ENCODE data around the gene SEPTIN8. TPM values are rescaled to one million over a fixed set of nuclear protein-coding genes. Genes with fewer than 3 reads are reported as not detected.

Gene SEPTIN8
- polyA plus RNA-seq, 4 donors: 75.6 to 90.5 (median 80.4) TPM

GRCh38 chr5:132725745-132726144, 51.3 kb downstream of the SEPTIN8 start:
- no peak for DNase-seq (ENCODE audit: low read depth in 4 of 4, low spot score in 3 of 4)

GRCh38 chr5:132718544-132719312, 58.3 kb downstream of the SEPTIN8 start:
- no peak for DNase-seq (ENCODE audit: low read depth in 4 of 4, low spot score in 3 of 4)

DNA sequence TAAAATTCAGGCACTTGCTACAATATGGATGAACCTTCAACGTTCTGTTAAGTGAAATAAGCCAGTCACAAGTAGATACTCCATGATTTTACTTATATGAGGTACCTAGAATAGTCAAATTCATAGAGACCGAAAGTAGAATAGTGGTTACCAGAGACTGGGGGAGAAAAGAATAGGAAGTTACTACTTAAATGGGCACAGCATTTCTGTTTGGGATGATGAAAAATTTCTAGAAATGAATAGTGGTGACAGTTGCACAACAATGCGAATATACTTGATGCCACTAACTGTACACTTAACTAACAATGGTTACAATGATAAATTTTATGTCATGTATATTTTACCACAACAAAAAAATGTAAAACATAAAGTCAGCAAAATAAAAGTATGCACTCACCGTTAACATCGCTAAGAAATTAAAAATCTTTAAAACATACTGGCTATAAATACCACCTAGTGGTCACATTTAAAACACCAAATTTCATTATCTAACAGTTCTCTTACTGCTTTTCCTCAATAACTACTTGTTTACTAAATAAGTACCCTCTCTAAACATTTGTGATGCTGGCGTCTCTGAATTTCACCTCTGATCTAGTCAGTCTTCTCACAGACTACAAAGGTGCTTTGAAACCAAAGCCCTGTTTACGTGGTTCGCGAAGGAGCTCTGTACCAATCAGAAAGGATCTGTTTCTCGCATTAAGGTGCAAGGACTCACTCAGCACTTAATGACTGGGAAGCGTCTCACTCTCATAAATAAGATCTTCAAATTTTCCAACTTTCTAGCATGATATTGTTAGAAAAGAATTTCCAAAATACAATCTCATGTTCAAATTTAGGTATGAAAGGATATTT, 62.4 kb downstream of the SEPTIN8 start:
- no peak for DNase-seq (ENCODE audit: low read depth in 4 of 4, low spot score in 3 of 4)

DNA sequence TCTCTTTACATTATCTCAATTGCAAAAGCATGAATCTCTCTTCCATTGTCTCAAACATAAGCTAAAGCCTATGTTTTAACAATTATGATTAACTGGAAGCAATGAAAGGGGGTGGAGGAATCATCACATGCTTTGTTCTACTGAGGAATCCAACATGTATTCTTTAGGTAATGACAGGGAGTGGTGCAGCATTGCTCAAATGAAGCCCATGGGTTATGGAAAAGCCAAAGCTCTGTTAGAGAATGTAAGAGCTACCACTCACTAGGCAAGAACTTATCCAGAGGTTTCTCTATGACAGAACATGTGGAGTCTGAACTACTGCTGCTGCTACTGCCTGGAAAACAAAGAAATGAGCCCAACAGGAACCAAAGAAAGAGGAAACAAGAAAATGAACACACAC, 68.4 kb downstream of the SEPTIN8 start:
- no peak for DNase-seq (ENCODE audit: low read depth in 4 of 4, low spot score in 3 of 4)

DNA sequence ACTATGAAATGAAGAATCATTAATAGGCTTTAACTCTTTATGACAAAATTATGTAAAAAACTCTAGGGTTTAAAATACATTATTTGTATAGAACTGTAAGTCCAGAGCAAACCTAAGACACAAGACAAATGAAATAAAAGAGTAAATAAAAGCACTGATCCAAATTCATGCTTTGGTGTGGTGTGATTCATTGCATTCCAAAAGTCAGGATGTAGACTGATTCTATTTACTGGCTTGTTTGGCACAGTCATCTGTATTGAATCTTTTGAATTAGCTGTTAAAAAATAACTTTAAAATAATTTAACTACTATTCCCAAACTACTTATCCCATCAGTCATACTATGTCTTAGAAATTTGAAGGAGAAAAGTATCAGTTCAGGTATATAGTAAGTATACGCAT, 72.2 kb downstream of the SEPTIN8 start:
- DNase-seq (ENCODE audit: low read depth in 4 of 4, low spot score in 3 of 4): no peak

Other genes with a start within 250 kb of the SEPTIN8 start
- gene IL5, start 233.7 kb downstream of the SEPTIN8 start, polyA plus RNA-seq (ENCODE audit: insufficient read length in 4 of 4): under 1 TPM in 2 of 4 donors, not detected in 2; 0.18 to 0.21 TPM
- 10 to 100 TPM; 44.8 to 52.0 (median 48.5) TPM for gene RAD50, start 220.3 kb downstream of the SEPTIN8 start, polyA plus RNA-seq (ENCODE audit: insufficient read length in 4 of 4)
- under 1 TPM in 1 of 4 donors, not detected in 3; 0.14 TPM for gene IL13, start 119.1 kb downstream of the SEPTIN8 start, polyA plus RNA-seq (ENCODE audit: insufficient read length in 4 of 4)
- under 1 TPM in 1 of 4 donors, not detected in 3; 0.09 TPM for gene IL4, start 103.2 kb downstream of the SEPTIN8 start, polyA plus RNA-seq (ENCODE audit: insufficient read length in 4 of 4)
- gene KIF3A, start 39.7 kb downstream of the SEPTIN8 start, polyA plus RNA-seq (ENCODE audit: insufficient read length in 4 of 4): 10 to 100 TPM; 18.6 to 21.2 (median 20.6) TPM
- gene CCNI2, start 29.8 kb downstream of the SEPTIN8 start, polyA plus RNA-seq (ENCODE audit: insufficient read length in 4 of 4): 1 to 10 TPM; 3.1 to 3.7 (median 3.5) TPM
- gene SOWAHA, start 36.1 kb upstream of the SEPTIN8 start, polyA plus RNA-seq (ENCODE audit: insufficient read length in 4 of 4): 1 to 10 TPM; 4.4 to 5.2 (median 5.1) TPM
- 10 to 100 TPM; 10.8 to 21.8 (median 15.7) TPM for gene SHROOM1, start 53.4 kb upstream of the SEPTIN8 start, polyA plus RNA-seq (ENCODE audit: insufficient read length in 4 of 4)
- gene GDF9, start 89.2 kb upstream of the SEPTIN8 start, polyA plus RNA-seq (ENCODE audit: insufficient read length in 4 of 4): 1 to 10 TPM; 1.7 to 2.3 (median 1.9) TPM
- gene UQCRQ, start 89.4 kb upstream of the SEPTIN8 start, polyA plus RNA-seq (ENCODE audit: insufficient read length in 4 of 4): 100 to 1,000 TPM; 193 to 247 (median 222) TPM
- gene LEAP2, start 96.4 kb upstream of the SEPTIN8 start, polyA plus RNA-seq (ENCODE audit: insufficient read length in 4 of 4): 1 to 10 TPM; 3.2 to 10.0 (median 6.9) TPM
- 10 to 100 TPM; 60.7 to 69.9 (median 64.2) TPM for gene AFF4, start 186.4 kb upstream of the SEPTIN8 start, polyA plus RNA-seq (ENCODE audit: insufficient read length in 4 of 4)
- 10 to 100 TPM; 27.9 to 37.4 (median 33.9) TPM for gene ZCCHC10, start 249.3 kb upstream of the SEPTIN8 start, polyA plus RNA-seq (ENCODE audit: insufficient read length in 4 of 4)